ENCODE measurements around the gene LARP1B.
"Not testable (repeated sequence)": the region's sequence is repeated elsewhere in the genome, so short reads cannot be mapped to it uniquely, and the experiment has no call there.

The LARP1B gene

GRCh38 chr4:128228845-128229795, 168.0 kb downstream of the LARP1B start:
- FAIRE-seq = no peak

- no peak for FAIRE-seq
These were observed 171.6 kb downstream of the LARP1B start for GRCh38 chr4:128232719-128233118.

- FAIRE-seq = no peak
These were observed 173.7 kb downstream of the LARP1B start for GRCh38 chr4:128234836-128235235.

- no peak for FAIRE-seq
These were observed 179.9 kb downstream of the LARP1B start for GRCh38 chr4:128241019-128241418.

GRCh38 chr4:128241425-128241913, 180.4 kb downstream of the LARP1B start:
- no peak for FAIRE-seq

GRCh38 chr4:128241981-128242380, 180.9 kb downstream of the LARP1B start:
- no peak for FAIRE-seq

GRCh38 chr4:128242601-128243000, 181.5 kb downstream of the LARP1B start:
- no peak for FAIRE-seq

GRCh38 chr4:128244379-128244778, 183.3 kb downstream of the LARP1B start:
- no peak for FAIRE-seq

- not testable (repeated sequence) for FAIRE-seq
These were observed 184.3 kb downstream of the LARP1B start for GRCh38 chr4:128245391-128245790.

GRCh38 chr4:128247906-128248305, 186.8 kb downstream of the LARP1B start:
- no peak for FAIRE-seq

- peak; percentile 61 for FAIRE-seq
These were observed 188.9 kb downstream of the LARP1B start for GRCh38 chr4:128249787-128250668.

GRCh38 chr4:128255906-128256305, 194.8 kb downstream of the LARP1B start:
- FAIRE-seq = no peak

- no peak for FAIRE-seq
These were observed 195.4 kb downstream of the LARP1B start for GRCh38 chr4:128256539-128256938.

- not testable (repeated sequence) for FAIRE-seq
These were observed 197.1 kb downstream of the LARP1B start for GRCh38 chr4:128258166-128258565.

GRCh38 chr4:128259889-128260288, 198.8 kb downstream of the LARP1B start:
- FAIRE-seq = not testable (repeated sequence)

Data from colon (tissue), 2 donors.